Loucy (cell line): ENCODE data around the gene PIPOX.
"Not testable (repeated sequence)": the region's sequence is repeated elsewhere in the genome, so short reads cannot be mapped to it uniquely, and the experiment has no call there.

Experiments used
- H2AFZ ChIP-seq: fragments of 200-600 bp; sonication (generic); 2 replicates; pipeline ENCODE4 v1.6.0; 2016; ENCODE audit warnings: antibody characterized with exemption, mild to moderate bottlenecking, low read length, moderate library complexity
- H3F3A ChIP-seq: fragments of 200-600 bp; 2 replicates; pipeline ENCODE4 v1.6.0; 2016; ENCODE audit warnings: antibody characterized with exemption, low read depth, mild to moderate bottlenecking
- H3K27me3 ChIP-seq: fragments of 200-600 bp; sonication (generic); 2 replicates; pipeline ENCODE4 v1.6.1; 2014; ENCODE audit warnings: low read length, mild to moderate bottlenecking; ENCODE audit not compliant: insufficient read depth, poor library complexity, severe bottlenecking
- H3K36me3 ChIP-seq: fragments of 200-600 bp; sonication (generic); 2 replicates; pipeline ENCODE4 v1.6.1; 2016; ENCODE audit warnings: low read length; ENCODE audit not compliant: insufficient read depth
- H3K4me1 ChIP-seq: fragments of 200-600 bp; sonication (generic); 2 replicates; pipeline ENCODE4 v1.5.1; 2014; ENCODE audit warnings: low read length, mild to moderate bottlenecking; ENCODE audit not compliant: insufficient read depth, poor library complexity, severe bottlenecking
- H3K4me2 ChIP-seq: fragments of 200-600 bp; sonication (generic); 2 replicates; pipeline ENCODE4 v1.6.0; 2014; ENCODE audit warnings: antibody characterized with exemption, low read length, low read depth, mild to moderate bottlenecking; ENCODE audit not compliant: poor library complexity, severe bottlenecking
- H3K4me3 ChIP-seq: fragments of 200-600 bp; sonication (generic); 2 replicates; pipeline ENCODE4 v1.5.1; 2014; ENCODE audit warnings: low read length, mild to moderate bottlenecking, mixed read lengths; ENCODE audit not compliant: poor library complexity, severe bottlenecking
- H3K79me2 ChIP-seq: fragments of 200-600 bp; sonication (generic); 2 replicates; pipeline ENCODE4 v1.6.1; 2014; ENCODE audit warnings: low read length; ENCODE audit not compliant: insufficient read depth
- H3K9ac ChIP-seq: fragments of 200-600 bp; sonication (generic); 2 replicates; pipeline ENCODE4 v1.6.0; 2014; ENCODE audit warnings: mild to moderate bottlenecking, low read depth, low read length, moderate library complexity; ENCODE audit not compliant: poor library complexity, severe bottlenecking
- H3K9me2 ChIP-seq: fragments of 200-600 bp; sonication (generic); replicated peaks from 2 replicates; pipeline ENCODE4 v1.6.1; 2016; ENCODE audit warnings: low read depth, low read length, mixed read lengths
- H3K9me3 ChIP-seq: fragments of 200-600 bp; sonication (generic); 2 replicates; pipeline ENCODE4 v1.6.1; 2014; ENCODE audit warnings: mild to moderate bottlenecking, antibody characterized with exemption, low read length, low read depth; ENCODE audit not compliant: insufficient read depth
- H4K20me1 ChIP-seq: fragments of 200-600 bp; sonication (generic); 2 replicates; pipeline ENCODE4 v1.6.0; 2014; ENCODE audit warnings: antibody characterized with exemption, low read length, mild to moderate bottlenecking; ENCODE audit not compliant: insufficient read depth, poor library complexity, severe bottlenecking
- CTCF ChIP-seq: fragments of 200-600 bp; sonication (generic); conservative IDR thresholded peaks from 2 replicates; pipeline ENCODE4 v1.5.1; 2014; ENCODE audit warnings: mild to moderate bottlenecking, antibody characterized with exemption, low read length
- EZH2phosphoT487 ChIP-seq: fragments of 200-600 bp; IDR thresholded peaks from 2 replicates; pipeline ENCODE4 v1.6.1; 2018; ENCODE audit warnings: antibody characterized with exemption, mild to moderate bottlenecking, moderate library complexity, borderline replicate concordance

Gene PIPOX

GRCh38 chr17:29085223-29085622, 42.3 kb downstream of the PIPOX start:
- no peak overlapping the region for H3K9ac ChIP-seq
- no peaks in the 10 kb centered on the region for H3K79me2 ChIP-seq
- no peaks in the 10 kb centered on the region for H3K27me3 ChIP-seq
- no peaks in the 10 kb centered on the region for H3F3A ChIP-seq
- H4K20me1 ChIP-seq: no peaks in the 10 kb centered on the region
- H3K9me2 ChIP-seq: no peaks in the 10 kb centered on the region
- H2AFZ ChIP-seq: no peak overlapping the region
- H3K4me1 ChIP-seq: no peaks in the 10 kb centered on the region
- no peak overlapping the region for H3K4me3 ChIP-seq
- H3K36me3 ChIP-seq: peaks cover 94% of the 10 kb centered on the region
- TF ChIP-seq EZH2phosphoT487 (no peak), CTCF (no peak)
- no peak overlapping the region for H3K4me2 ChIP-seq
- H3K9me3 ChIP-seq: no peaks in the 10 kb centered on the region

- H3K9me2 ChIP-seq: no peaks in the 10 kb centered on the region
- no peaks in the 10 kb centered on the region for H3K79me2 ChIP-seq
- H3K4me2 ChIP-seq: no peak overlapping the region
- H3K4me1 ChIP-seq: no peaks in the 10 kb centered on the region
- no peaks in the 10 kb centered on the region for H4K20me1 ChIP-seq
- no peak overlapping the region for H2AFZ ChIP-seq
- H3K36me3 ChIP-seq: peaks cover 96% of the 10 kb centered on the region
- no peaks in the 10 kb centered on the region for H3F3A ChIP-seq
- TF ChIP-seq EZH2phosphoT487 (no peak), CTCF (no peak)
- H3K9me3 ChIP-seq: no peaks in the 10 kb centered on the region
- no peaks in the 10 kb centered on the region for H3K27me3 ChIP-seq
- H3K9ac ChIP-seq: no peak overlapping the region
- no peak overlapping the region for H3K4me3 ChIP-seq
Measured at GRCh38 chr17:29086628-29087332, 43.8 kb downstream of the PIPOX start.

GRCh38 chr17:29088782-29089181, 45.8 kb downstream of the PIPOX start:
- H3K4me3 ChIP-seq, H3F3A ChIP-seq, H3K9me3 ChIP-seq, H3K27me3 ChIP-seq, H3K4me2 ChIP-seq, H2AFZ ChIP-seq, H3K79me2 ChIP-seq, H3K9me2 ChIP-seq, H3K9ac ChIP-seq, H3K4me1 ChIP-seq, H4K20me1 ChIP-seq: not testable (repeated sequence)
- peaks cover 96% of the 10 kb centered on the region for H3K36me3 ChIP-seq

DNA sequence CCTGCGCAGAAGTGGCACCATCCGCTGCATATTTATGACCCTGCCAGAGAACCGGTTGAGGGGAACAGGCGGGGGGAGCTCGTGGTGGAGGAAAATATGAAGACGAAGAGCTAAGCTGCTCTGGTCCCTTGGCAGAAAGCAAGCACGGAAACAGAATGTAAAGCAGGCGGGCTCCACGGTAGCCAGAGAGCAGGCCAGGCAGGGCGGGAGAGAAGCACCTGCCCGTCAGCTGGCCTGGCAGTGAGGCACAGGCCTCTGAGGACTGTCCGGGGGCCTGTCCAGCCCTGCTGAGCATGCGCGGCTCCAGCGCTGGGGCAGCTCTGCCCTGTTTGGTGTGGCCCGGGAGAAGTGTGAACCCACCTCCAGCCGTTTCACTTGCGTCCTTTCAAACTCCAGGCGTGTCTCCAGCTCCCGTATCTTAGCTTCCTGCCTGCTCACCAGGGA, 46.7 kb downstream of the PIPOX start:
- Histone ChIP-seq H3K79me2 (no peaks in the 10 kb centered on the region), H3K9ac (no peak overlapping the region), H3K4me1 (no peaks in the 10 kb centered on the region), H2AFZ (no peak overlapping the region), H3K27me3 (no peaks in the 10 kb centered on the region), H4K20me1 (no peaks in the 10 kb centered on the region), H3K4me3 (no peak overlapping the region), H3K9me3 (no peaks in the 10 kb centered on the region), H3K4me2 (no peak overlapping the region), H3K36me3 (peaks cover 96% of the 10 kb centered on the region), H3K9me2 (no peaks in the 10 kb centered on the region), H3F3A (no peaks in the 10 kb centered on the region)
- no peak for TF ChIP-seq CTCF
- no peak for TF ChIP-seq EZH2phosphoT487
